ENCODE data around the gene SLC6A11. TPM values are rescaled to one million over a fixed set of nuclear protein-coding genes. Genes with fewer than 3 reads are reported as not detected.

Gene SLC6A11
- 16.4 and 34.5 TPM in 2 replicates for total RNA-seq (2016; rRNA removed; fragmentation: Illumina TruSeq; extraction: Trizol)
- 3.6 and 3.7 TPM in 2 replicates for total RNA-seq (2016; cell fraction: cytosol; rRNA removed; fragmentation: Illumina TruSeq; extraction: Trizol; ENCODE audit: low read depth)
- 15.1 and 36.1 TPM in 2 replicates for total RNA-seq (2016; cell fraction: insoluble cytoplasmic fraction; rRNA removed; fragmentation: Illumina TruSeq; extraction: Trizol)
- total RNA-seq (2016; cell fraction: membrane; rRNA removed; fragmentation: Illumina TruSeq; extraction: Trizol) = 10.4 and 11.0 TPM in 2 replicates
- total RNA-seq (2016; cell fraction: nucleus; rRNA removed; fragmentation: Illumina TruSeq; extraction: Trizol) = 42.8 and 45.6 TPM in 2 replicates
- 17.9 and 30.4 TPM in 2 replicates for polyA plus RNA-seq (2011; rRNA removed)
- 11.3 and 15.1 TPM in 2 replicates for polyA plus RNA-seq (2011; cell fraction: cytosol; rRNA removed)
- polyA plus RNA-seq (2011; cell fraction: nucleus; rRNA removed) = 48.6 and 62.7 TPM in 2 replicates
- 10.5 and 12.6 TPM in 2 replicates for polyA plus RNA-seq (2012)
- polyA plus RNA-seq (2016; cell fraction: cytosol; fragmentation: Illumina TruSeq; extraction: Trizol; ENCODE audit: low read depth) = 2.5 TPM in 2 replicates
- 11.9 and 14.6 TPM in 2 replicates for polyA plus RNA-seq (2016; cell fraction: insoluble cytoplasmic fraction; fragmentation: Illumina TruSeq; extraction: Trizol; ENCODE audit: low read depth)
- 5.5 and 6.6 TPM in 2 replicates for polyA plus RNA-seq (2016; cell fraction: membrane; fragmentation: Illumina TruSeq; extraction: Trizol; ENCODE audit: low read depth)
- 51.4 and 54.6 TPM in 2 replicates for polyA plus RNA-seq (2016; cell fraction: nucleus; fragmentation: Illumina TruSeq; extraction: Trizol; ENCODE audit: insufficient read depth, low read depth)
- 0.02 and 26.3 TPM in 2 replicates for polyA minus RNA-seq (2011; rRNA and poly(A)+ RNA removed; ENCODE audit: low replicate concordance)
- 7.0 and 11.0 TPM in 2 replicates for polyA minus RNA-seq (2011; cell fraction: cytosol; rRNA and poly(A)+ RNA removed)
- polyA minus RNA-seq (2011; cell fraction: nucleus; rRNA and poly(A)+ RNA removed) = 34.5 and 44.1 TPM in 2 replicates
- percentile 90 among the genes with signal in this experiment for Bru-seq, nascent RNA
- percentile 85 among the genes with signal in this experiment for BruChase-seq, experiment 1, labeled RNA remaining after a 6-hour chase
- percentile 90 among the genes with signal in this experiment for BruChase-seq, experiment 2, labeled RNA remaining after a 2-hour chase
- long read RNA-seq, experiment 1, full-length matches to known transcripts = 7 of 35 reads
- long read RNA-seq, experiment 1, partial matches to known transcripts = 7 of 35 reads
- long read RNA-seq, experiment 1, other reads (novel, unspliced or antisense) = 21 of 35 reads
- long read RNA-seq, experiment 2, full-length matches to known transcripts = 34 of 120 reads
- long read RNA-seq, experiment 2, partial matches to known transcripts = 20 of 120 reads
- long read RNA-seq, experiment 2, other reads (novel, unspliced or antisense) = 66 of 120 reads

GRCh38 chr3:10816019-10816862, at the start of gene SLC6A11:
TSS of gene SLC6A11 (plus strand) at chr3:10816228. CDS start at chr3:10816266, 38 bp downstream.
- intact Hi-C loops (cut with micrococcal nuclease; ENCODE audit: unreplicated experiment) (no loop called here), in situ Hi-C loops (cut with HindIII; ENCODE audit: extremely low pct_ligation_motif_present, low pct_unique_long_range_greater_than_20kb) (no loop called here)
- peak within 1 kb of the TSS; percentile 77 for H3K9ac ChIP-seq (ENCODE audit: insufficient read depth, low read depth, low read length)
- no peaks in the 10 kb centered on the region for H3K27me3 ChIP-seq (ENCODE audit: control insufficient read depth in 1 of 2, insufficient read depth in 2 of 2, low read length in 2 of 2)
- peaks cover 91% of the 10 kb centered on the region for H3K4me1 ChIP-seq (ENCODE audit: insufficient read depth, low read length)
- ATAC-seq = peak; percentile 37
- peaks cover 25% of the 10 kb centered on the region for H3K79me2 ChIP-seq (ENCODE audit: insufficient read depth, low read length)
- 74% methylated on average over 62 of the region's 96 CpGs for WGBS (ENCODE audit: low lambda C conversion rate)
- H3K9me3 ChIP-seq (ENCODE audit: low read length) = no peaks in the 10 kb centered on the region
- H3K4me2 ChIP-seq (ENCODE audit: low read depth, low read length) = peak within 1 kb of the TSS; percentile 69
- no peak for FAIRE-seq
- CTCF ChIA-PET (ENCODE audit: low intra/inter-chr PET ratio, low total read pairs) = interaction anchor here (1.7 kb wide), 1 partner anchor 43 kb away, joined by 5 read pairs; no protein-coding TSS in a partner anchor
- peaks cover 4 to 13% of the 10 kb centered on the region in 2 experiments; a peak in 4 of 5 replicates for H3K36me3 ChIP-seq (replicated peaks in 1 of 2; ENCODE audit: control insufficient read depth in 1 of 2, insufficient read depth in 2 of 2, low read length in 2 of 2)
- peak; percentile 10 for DNase-seq (ENCODE audit: low spot score)
- H2AFZ ChIP-seq (ENCODE audit: low read length) = no peak within 1 kb of the TSS
- POLR2A ChIA-PET = interaction anchor here (1.1 kb wide), 2 partner anchors 44 to 52 kb away, joined by 4 read pairs; no protein-coding TSS in a partner anchor
- H4K20me1 ChIP-seq (ENCODE audit: insufficient read depth, low read length) = no peaks in the 10 kb centered on the region
- H3K4me3 ChIP-seq (replicated peaks in 1 of 3; ENCODE audit: insufficient read depth in 1 of 3, low read depth in 2 of 3, low read length in 3 of 3) = peak within 1 kb of the TSS; percentile 51 to 68 (median 60); a peak in 5 of 6 replicates
- BruUV-seq (replicated peaks) = no TSS peak
- H3K27ac ChIP-seq (ENCODE audit: extremely low read length, insufficient read depth, low read length) = peak within 1 kb of the TSS; percentile 80
- peak; percentile 37; the same call in 1 of the 2 replicates for TF ChIP-seq NR0B2 (CRISPR knock-in tag; IDR thresholded peaks at IDR 0.05)
- TF ChIP-seq ZNF607 (CRISPR knock-in tag; IDR thresholded peaks at IDR 0.05; ENCODE audit: borderline replicate concordance) = peak; percentile 79
- TF ChIP-seq ZNF253 (CRISPR knock-in tag; IDR thresholded peaks at IDR 0.05; ENCODE audit: borderline replicate concordance) = no peak
- peak in 1 of 2 experiments; percentile 15; a peak in 1 of 4 replicates for TF ChIP-seq HMGXB4 (CRISPR knock-in tag; IDR thresholded peaks at IDR 0.05; ENCODE audit: borderline replicate concordance in 1 of 2, low read depth in 1 of 2)
- peak; percentile 56 for TF ChIP-seq IKZF4 (CRISPR knock-in tag; IDR thresholded peaks at IDR 0.05; ENCODE audit: borderline replicate concordance, low read depth, not compliant biosample characterization)
- peak; percentile 56; the same call in 1 of the 2 replicates for TF ChIP-seq ZFYVE20 (CRISPR knock-in tag; IDR thresholded peaks at IDR 0.05; ENCODE audit: borderline replicate concordance, low read depth)
- TF ChIP-seq TRIM24 (CRISPR knock-in tag; IDR thresholded peaks at IDR 0.05) = no peak
- TF ChIP-seq ZNF691 (CRISPR knock-in tag; IDR thresholded peaks at IDR 0.05; ENCODE audit: borderline replicate concordance, low read depth) = no peak
- no peak for TF ChIP-seq MEIS1 (CRISPR knock-in tag; IDR thresholded peaks at IDR 0.05; ENCODE audit: borderline replicate concordance)

Measured in HepG2 (cell line).